Kidney epithelial cell (primary cell): Measurements from ENCODE around the gene CNKSR1. TPM values are rescaled to one million over a fixed set of nuclear protein-coding genes. Genes with fewer than 3 reads are reported as not detected.

ENCODE experiments used
- DNase-seq: peaks from one replicate; pipeline ENCODE4 v3.0.0-alpha.2; 2010; ENCODE audit warnings: low read depth
- H3K27me3 ChIP-seq: 2 replicates; pipeline ENCODE4 v1.6.0; 2011; ENCODE audit warnings: low read length; ENCODE audit not compliant: control insufficient read depth, insufficient read depth
- H3K36me3 ChIP-seq: 2 replicates; pipeline ENCODE4 v1.5.1; 2011; ENCODE audit warnings: low read length; ENCODE audit not compliant: control insufficient read depth, insufficient read depth
- H3K4me3 ChIP-seq: 2 replicates; pipeline ENCODE4 v1.5.1; 2011; ENCODE audit warnings: low read depth, mild to moderate bottlenecking, control low read depth, low read length
- CTCF ChIP-seq: IDR thresholded peaks from 2 replicates; pipeline ENCODE4 v1.5.1; 2011; ENCODE audit warnings: mild to moderate bottlenecking, moderate library complexity, low read length, control low read depth, inconsistent platforms; ENCODE audit not compliant: insufficient read depth, poor library complexity, severe bottlenecking
- total RNA-seq: library from RNA; depleted of rRNA; stranded (reverse); fragments of >200 nt; gene quantifications from 2 replicates; pipeline ENCODE4 v1.2.3, GENCODE V29; 2015

CNKSR1 gene
- total RNA-seq, 1 donor from 2014 or later: 15.2 TPM

GRCh38 chr1:26168410-26169197 lies 8.7 kb upstream of the CNKSR1 start, which contains the start of gene C1orf232:
Gene C1orf232, minus strand, starts transcription at chr1:26168963. Its CDS starts 464 bp downstream, at chr1:26168499.
- peaks cover 5% of the 10 kb centered on the region for H3K27me3 ChIP-seq
- peak within 1 kb of the TSS; percentile 76 for H3K4me3 ChIP-seq
- TF ChIP-seq CTCF: no peak
- H3K36me3 ChIP-seq: no peaks in the 10 kb centered on the region
- no peak for DNase-seq

GRCh38 chr1:26169198-26169554 lies 8.1 kb upstream of the CNKSR1 start:
- Histone ChIP-seq H3K4me3 (no peak overlapping the region), H3K36me3 (no peaks in the 10 kb centered on the region), H3K27me3 (no peaks in the 10 kb centered on the region)
- no peak for DNase-seq
- TF ChIP-seq CTCF: no peak

GRCh38 chr1:26169669-26170471 lies 7.4 kb upstream of the CNKSR1 start, which contains the start of gene ZNF593:
Gene ZNF593, plus strand, starts transcription at chr1:26169908. Its CDS starts 76 bp downstream, at chr1:26169984.
- Histone ChIP-seq H3K36me3 (no peaks in the 10 kb centered on the region), H3K4me3 (peak within 1 kb of the TSS; percentile 76), H3K27me3 (no peaks in the 10 kb centered on the region)
- peak; percentile 49 for DNase-seq
- peak; percentile 85 for TF ChIP-seq CTCF

- H3K27me3 ChIP-seq: no peaks in the 10 kb centered on the region
- H3K36me3 ChIP-seq: no peaks in the 10 kb centered on the region
- H3K4me3 ChIP-seq: peak overlapping the region; percentile 76
- no peak for TF ChIP-seq CTCF
- no peak for DNase-seq
These were observed 6.8 kb upstream of the CNKSR1 start for GRCh38 chr1:26170472-26170821.

GRCh38 chr1:26171084-26172072 lies 5.9 kb upstream of the CNKSR1 start, which contains the start of gene ZNF593OS:
Gene ZNF593OS, minus strand, starts transcription at chr1:26171832. Its CDS starts 171 bp downstream, at chr1:26171661.
- peak within 1 kb of the TSS; percentile 76 for H3K4me3 ChIP-seq
- no peak for DNase-seq
- H3K27me3 ChIP-seq: no peaks in the 10 kb centered on the region
- no peaks in the 10 kb centered on the region for H3K36me3 ChIP-seq
- no peak for TF ChIP-seq CTCF
